Right forelimb (tissue), 1 donor: Measurements from ENCODE around the gene CIDEC.
"Not testable (repeated sequence)": the region's sequence is repeated elsewhere in the genome, so short reads cannot be mapped to it uniquely, and the experiment has no call there.

Experiments
- DNase-seq: peaks from one replicate; pipeline ENCODE4 v3.0.0-alpha.2; 2018

Gene CIDEC

GRCh38 chr3:9875448-9875847, 4.6 kb downstream of the CIDEC start:
- no peak for DNase-seq

GRCh38 chr3:9872067-9872466, 8.0 kb downstream of the CIDEC start:
- DNase-seq: not testable (repeated sequence)

- DNase-seq: no peak
Observed at GRCh38 chr3:9870978-9871377, 9.1 kb downstream of the CIDEC start.

- no peak for DNase-seq
Observed at GRCh38 chr3:9869955-9870354, 10.1 kb downstream of the CIDEC start.

- DNase-seq: no peak
Observed at GRCh38 chr3:9867106-9867505, 12.9 kb downstream of the CIDEC start.

- DNase-seq: no peak
Observed at GRCh38 chr3:9866639-9867038, 13.4 kb downstream of the CIDEC start.

- not testable (repeated sequence) for DNase-seq
Observed at GRCh38 chr3:9865125-9865637, 14.9 kb downstream of the CIDEC start.

- peak; percentile 75 for DNase-seq
Observed at GRCh38 chr3:9864200-9864927, 15.7 kb downstream of the CIDEC start.

GRCh38 chr3:9863058-9863772, 16.8 kb downstream of the CIDEC start:
- DNase-seq: no peak

GRCh38 chr3:9862391-9863057, 17.5 kb downstream of the CIDEC start:
- peak; percentile 63 for DNase-seq

- DNase-seq: no peak
Observed at GRCh38 chr3:9861626-9862130, 18.4 kb downstream of the CIDEC start.

GRCh38 chr3:9861201-9861600, 18.9 kb downstream of the CIDEC start:
- no peak for DNase-seq

GRCh38 chr3:9859530-9860025, 20.5 kb downstream of the CIDEC start:
- DNase-seq: no peak

GRCh38 chr3:9855594-9855993, 24.5 kb downstream of the CIDEC start:
- no peak for DNase-seq

- not testable (repeated sequence) for DNase-seq
Observed at GRCh38 chr3:9854291-9854940, 25.6 kb downstream of the CIDEC start.

- no peak for DNase-seq
Observed at GRCh38 chr3:9852528-9852927, 27.5 kb downstream of the CIDEC start.

- DNase-seq: not testable (repeated sequence)
Observed at GRCh38 chr3:9851926-9852325, 28.1 kb downstream of the CIDEC start.

- DNase-seq: not testable (repeated sequence)
Observed at GRCh38 chr3:9851383-9851782, 28.7 kb downstream of the CIDEC start.

- not testable (repeated sequence) for DNase-seq
Observed at GRCh38 chr3:9848860-9849259, 31.2 kb downstream of the CIDEC start.

- not testable (repeated sequence) for DNase-seq
Observed at GRCh38 chr3:9847870-9848269, 32.2 kb downstream of the CIDEC start.

GRCh38 chr3:9846931-9847488, 33.0 kb downstream of the CIDEC start:
- DNase-seq: no peak

- no peak for DNase-seq
Observed at GRCh38 chr3:9846231-9846630, 33.8 kb downstream of the CIDEC start.
